ENCODE data around the gene SETDB2. TPM values are rescaled to one million over a fixed set of nuclear protein-coding genes. Genes with fewer than 3 reads are reported as not detected.

Gene SETDB2
- total and polyA plus RNA-seq, 2 donors (not counting 3 experiments of a cell fraction or from before 2014, with no cell fraction given), result 1.5 to 5.6 TPM

- Histone ChIP-seq H3K79me2 (ENCODE audit: control insufficient read depth, insufficient read depth, low read length) (no peaks in the 10 kb centered on the region), H2AFZ (ENCODE audit: low read depth, low read length) (no peak overlapping the region), H4K20me1 (replicated peaks; ENCODE audit: control insufficient read depth, extremely low read depth, insufficient read depth, low read length) (no peaks in the 10 kb centered on the region), H3K27ac (ENCODE audit: insufficient read depth, low read depth, low read length) (no peak overlapping the region), H3K27me3 (ENCODE audit: control insufficient read depth in 2 of 2, insufficient read depth in 2 of 2, low read length in 2 of 2) (no peaks in the 10 kb centered on the region), H3K9me3 (replicated peaks; ENCODE audit: control insufficient read depth, insufficient read depth, low read length) (no peaks in the 10 kb centered on the region), H3K9ac (replicated peaks; ENCODE audit: extremely low read depth, insufficient read depth, low read length) (no peak overlapping the region), H3K4me3 (replicated peaks in 1 of 3; ENCODE audit: insufficient read depth in 1 of 3, low read depth in 1 of 3, low read length in 3 of 3) (no peak overlapping the region), H3K9me1 (replicated peaks; ENCODE audit: control insufficient read depth, extremely low read depth, insufficient read depth, low read length) (no peaks in the 10 kb centered on the region), H3K4me2 (ENCODE audit: insufficient read depth, low read length) (no peak overlapping the region), H3K4me1 (ENCODE audit: control insufficient read depth, extremely low read depth, insufficient read depth, low read length) (peaks cover 4% of the 10 kb centered on the region), H3K36me3 (ENCODE audit: control insufficient read depth in 2 of 2, extremely low read depth in 1 of 2, insufficient read depth in 2 of 2, low read length in 2 of 2) (peaks cover 0 to 3% of the 10 kb centered on the region in 2 experiments)
- ChIA-PET POLR2A (no interaction called here), CTCF (no interaction called here)
- TF ChIP-seq MYC (IDR thresholded peaks at IDR 0.05; ENCODE audit: low read depth, low read length) (no peak), POLR2A (IDR thresholded peaks at IDR 0.05; ENCODE audit: low read depth, low read length) (no peak), EZH2 (IDR thresholded peaks at IDR 0.05; ENCODE audit: borderline replicate concordance, low read depth, low read length, severe bottlenecking) (no peak), POLR2AphosphoS5 (IDR thresholded peaks at IDR 0.05; ENCODE audit: insufficient read depth, low read depth, low read length) (no peak), FOS (IDR thresholded peaks at IDR 0.05; ENCODE audit: borderline replicate concordance, insufficient read depth, low read length) (no peak), GATA2 (IDR thresholded peaks at IDR 0.05; ENCODE audit: insufficient read depth, insufficient read length, low read depth, low read length) (no peak)
- FAIRE-seq (no peak), DNase-seq (ENCODE audit: low read depth, low spot score) (no peak)
- dilution Hi-C loops (cut with MboI; ENCODE audit: extremely low pct_ligation_motif_present, low sequenced_read_pairs), result no loop called here
- intact Hi-C loops (cut with micrococcal nuclease), result no loop called here
- BruUV-seq (replicated peaks), result no TSS peak
These were observed 59.9 kb downstream of the SETDB2 start for GRCh38 chr13:49503951-49504350.

GRCh38 chr13:49512578-49512977 lies 68.5 kb downstream of the SETDB2 start:
- Histone ChIP-seq H3K9ac (replicated peaks; ENCODE audit: extremely low read depth, insufficient read depth, low read length) (no peak overlapping the region), H3K4me3 (replicated peaks in 1 of 3; ENCODE audit: insufficient read depth in 1 of 3, low read depth in 1 of 3, low read length in 3 of 3) (no peak overlapping the region), H3K9me1 (replicated peaks; ENCODE audit: control insufficient read depth, extremely low read depth, insufficient read depth, low read length) (no peaks in the 10 kb centered on the region), H3K4me1 (ENCODE audit: control insufficient read depth, extremely low read depth, insufficient read depth, low read length) (no peaks in the 10 kb centered on the region), H3K79me2 (ENCODE audit: control insufficient read depth, insufficient read depth, low read length) (no peaks in the 10 kb centered on the region), H3K27me3 (ENCODE audit: control insufficient read depth in 2 of 2, insufficient read depth in 2 of 2, low read length in 2 of 2) (no peaks in the 10 kb centered on the region), H3K9me3 (replicated peaks; ENCODE audit: control insufficient read depth, insufficient read depth, low read length) (no peaks in the 10 kb centered on the region), H3K4me2 (ENCODE audit: insufficient read depth, low read length) (no peak overlapping the region), H3K36me3 (ENCODE audit: control insufficient read depth in 2 of 2, extremely low read depth in 1 of 2, insufficient read depth in 2 of 2, low read length in 2 of 2) (peaks cover 0 to 5% of the 10 kb centered on the region in 2 experiments), H2AFZ (ENCODE audit: low read depth, low read length) (no peak overlapping the region), H4K20me1 (replicated peaks; ENCODE audit: control insufficient read depth, extremely low read depth, insufficient read depth, low read length) (no peaks in the 10 kb centered on the region), H3K27ac (ENCODE audit: insufficient read depth, low read depth, low read length) (no peak overlapping the region)
- FAIRE-seq (no peak), DNase-seq (ENCODE audit: low read depth, low spot score) (no peak)
- ChIA-PET POLR2A (no interaction called here), CTCF (no interaction called here)
- BruUV-seq (replicated peaks), result no TSS peak
- intact Hi-C loops (cut with micrococcal nuclease), result no loop called here
- TF ChIP-seq POLR2AphosphoS5 (IDR thresholded peaks at IDR 0.05; ENCODE audit: insufficient read depth, low read depth, low read length) (no peak), MYC (IDR thresholded peaks at IDR 0.05; ENCODE audit: low read depth, low read length) (no peak), JUN (IDR thresholded peaks at IDR 0.05; ENCODE audit: borderline replicate concordance, insufficient read depth, insufficient read length, low read depth) (no peak), POLR2A (IDR thresholded peaks at IDR 0.05; ENCODE audit: low read depth, low read length) (no peak), EZH2 (IDR thresholded peaks at IDR 0.05; ENCODE audit: borderline replicate concordance, low read depth, low read length, severe bottlenecking) (no peak), CTCF (IDR thresholded peaks at IDR 0.05; ENCODE audit: extremely low read depth in 1 of 2, insufficient read depth in 1 of 2, low read depth in 1 of 2, low read length in 2 of 2) (no peak), GATA2 (IDR thresholded peaks at IDR 0.05; ENCODE audit: insufficient read depth, insufficient read length, low read depth, low read length) (no peak), FOS (IDR thresholded peaks at IDR 0.05; ENCODE audit: borderline replicate concordance, insufficient read depth, low read length) (no peak)
- TF ChIP-seq, protein P1, sequence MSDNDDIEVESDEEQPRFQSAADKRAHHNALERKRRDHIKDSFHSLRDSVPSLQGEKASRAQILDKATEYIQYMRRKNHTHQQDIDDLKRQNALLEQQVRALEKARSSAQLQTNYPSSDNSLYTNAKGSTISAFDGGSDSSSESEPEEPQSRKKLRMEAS (IDR thresholded peaks at IDR 0.05; ENCODE audit: insufficient read depth, insufficient read length), result no peak
- dilution Hi-C loops (cut with MboI; ENCODE audit: extremely low pct_ligation_motif_present, low sequenced_read_pairs), result no loop called here
